Aorta (tissue), 5 donors: ENCODE results near the gene ABCA13. TPM values are rescaled to one million over a fixed set of nuclear protein-coding genes. Genes with fewer than 3 reads are reported as not detected.

Source experiments
- ATAC-seq: fragments of 200-7000 bp; cut with Tn5 transposase; one replicate; pipeline ENCODE4 v1.9.1; 2022; ENCODE audit warnings: moderate library complexity; ENCODE audit not compliant: low FRiP score
- DNase-seq, 2 donors: peaks; one replicate each; pipeline ENCODE4 v3.0.0-alpha.2; 2020
- H3K27ac ChIP-seq, 2 donors: one replicate each; pipeline ENCODE4 v1.5.1; 2013; ENCODE audit warnings: low read length in 2 of 2, mild to moderate bottlenecking in 2 of 2, moderate library complexity in 2 of 2, control low read depth in 1 of 2, inconsistent platforms in 1 of 2, low read depth in 1 of 2
- H3K27me3 ChIP-seq, 2 donors: one replicate each; pipeline ENCODE4 v1.6.1; 2013; ENCODE audit warnings: control low read depth in 1 of 2, low read length in 1 of 2, mild to moderate bottlenecking in 1 of 2, moderate library complexity in 1 of 2; ENCODE audit not compliant: insufficient read depth in 2 of 2, control insufficient read depth in 1 of 2
- H3K36me3 ChIP-seq, 2 donors: one replicate each; pipeline ENCODE4 v1.6.1; 2013; ENCODE audit warnings: control low read depth in 1 of 2, low read length in 1 of 2, mild to moderate bottlenecking in 1 of 2; ENCODE audit not compliant: insufficient read depth in 2 of 2, control insufficient read depth in 1 of 2
- H3K4me1 ChIP-seq, 2 donors: one replicate each; pipeline ENCODE4 v1.6.1; 2013; ENCODE audit warnings: low read length in 2 of 2, control low read depth in 1 of 2, mild to moderate bottlenecking in 1 of 2, moderate library complexity in 1 of 2; ENCODE audit not compliant: insufficient read depth in 2 of 2, control insufficient read depth in 1 of 2
- H3K4me3 ChIP-seq, 2 donors: one replicate each; pipeline ENCODE4 v1.5.1; 2013; ENCODE audit warnings: low read length in 2 of 2, control low read depth in 1 of 2, mild to moderate bottlenecking in 1 of 2
- H3K9me3 ChIP-seq: one replicate; pipeline ENCODE4 v1.6.1; 2013; ENCODE audit warnings: mild to moderate bottlenecking, low read length; ENCODE audit not compliant: control insufficient read depth
- WGBS, 2 donors: extraction: QIAGEN DNeasy Blood & Tissue Kit; methylation state at CpG; one replicate each; pipeline ENCODE4 v1.1.7; 2013; 5-methylcytosine and 5-hydroxymethylcytosine counted together
- intact Hi-C, 2 donors: fragments of 100-400 bp; cut with DNase I; formaldehyde crosslinking; loops; one replicate each; pipeline versions ENCODE4 v1.14.2 to v1.15.0; 2022
- polyA plus RNA-seq, 2 donors: library from polyadenylated mRNA; stranded (reverse); fragments of 200-250 nt; gene quantifications; one replicate each; pipeline ENCODE4 v1.2.3, GENCODE V29; 2013
- total RNA-seq, 2 donors: library from RNA; stranded (reverse); fragmentation: NEBNext Ultra II Directional; extraction: Animal tissue kit (Norgen Biotek cat#: 25700); gene quantifications; one replicate each; pipeline ENCODE4 v1.2.1, GENCODE V29; 2021
- donor health status: healthy with polysubstance abuse.
- donor health status: Bipolar disorder and iron deficiency.
- donor health status: DM: no; HTN: no; CAD: no.
- donor health status: DM: no; HTN: no; CAD: no.
- donor health status: DM: yes; HTN: yes; CAD: no.

ABCA13 gene
- total and polyA plus RNA-seq, 4 donors = 0.06 to 0.12 TPM; not detected in 2

GRCh38 chr7:48497521-48497920, 326.3 kb downstream of the ABCA13 start:
- intact Hi-C loops = no loop called here
- 74% methylated on average over 3 of the region's 3 CpGs for WGBS, 2 donors
- Histone ChIP-seq H3K4me3 (no peak overlapping the region), H3K36me3 (no peaks in the 10 kb centered on the region), H3K27ac (no peak overlapping the region), H3K9me3 (no peaks in the 10 kb centered on the region), H3K4me1 (no peaks in the 10 kb centered on the region), H3K27me3 (no peaks in the 10 kb centered on the region)
- DNase-seq (no peak), ATAC-seq (no peak)

- 23 to 30% methylated on average over 4 of the region's 4 CpGs for WGBS, 2 donors
- Histone ChIP-seq H3K27ac (no peak overlapping the region), H3K4me3 (no peak overlapping the region), H3K9me3 (no peaks in the 10 kb centered on the region), H3K4me1 (no peaks in the 10 kb centered on the region), H3K27me3 (no peaks in the 10 kb centered on the region), H3K36me3 (no peaks in the 10 kb centered on the region)
- no peak for DNase-seq
- intact Hi-C loops = no loop called here
- ATAC-seq = no peak
These were observed 330.8 kb downstream of the ABCA13 start for GRCh38 chr7:48502021-48502420.

GRCh38 chr7:48505051-48505450, 333.8 kb downstream of the ABCA13 start:
- 71 to 77% methylated on average over 6 of the region's 6 CpGs for WGBS, 2 donors
- H3K4me1 ChIP-seq = no peaks in the 10 kb centered on the region
- H3K27me3 ChIP-seq = no peaks in the 10 kb centered on the region
- no peak overlapping the region for H3K4me3 ChIP-seq
- no peak overlapping the region for H3K27ac ChIP-seq
- no peaks in the 10 kb centered on the region for H3K9me3 ChIP-seq
- intact Hi-C loops = no loop called here
- no peaks in the 10 kb centered on the region for H3K36me3 ChIP-seq
- ATAC-seq (no peak), DNase-seq (no peak)

GRCh38 chr7:48505466-48505865, 334.2 kb downstream of the ABCA13 start:
- H3K27ac ChIP-seq = no peak overlapping the region
- H3K4me3 ChIP-seq = no peak overlapping the region
- H3K36me3 ChIP-seq = no peaks in the 10 kb centered on the region
- ATAC-seq = no peak
- H3K9me3 ChIP-seq = no peaks in the 10 kb centered on the region
- H3K4me1 ChIP-seq = no peaks in the 10 kb centered on the region
- no peak for DNase-seq
- intact Hi-C loops = no loop called here
- H3K27me3 ChIP-seq = no peaks in the 10 kb centered on the region
- 74 to 83% methylated on average over 4 of the region's 4 CpGs for WGBS, 2 donors

- Histone ChIP-seq H3K9me3 (no peaks in the 10 kb centered on the region), H3K27me3 (no peaks in the 10 kb centered on the region), H3K4me1 (no peaks in the 10 kb centered on the region), H3K4me3 (no peak overlapping the region), H3K36me3 (no peaks in the 10 kb centered on the region), H3K27ac (no peak overlapping the region)
- ATAC-seq (no peak), DNase-seq (no peak)
- WGBS, 2 donors = 73 to 79% methylated on average over 4 of the region's 4 CpGs
- intact Hi-C loops = no loop called here
These were observed 335.3 kb downstream of the ABCA13 start for GRCh38 chr7:48506569-48506968.

- Histone ChIP-seq H3K9me3 (no peaks in the 10 kb centered on the region), H3K27ac (no peak overlapping the region), H3K4me1 (no peaks in the 10 kb centered on the region), H3K4me3 (no peak overlapping the region), H3K27me3 (no peaks in the 10 kb centered on the region), H3K36me3 (no peaks in the 10 kb centered on the region)
- intact Hi-C loops = no loop called here
- DNase-seq = no peak
- WGBS, 2 donors = 21 to 23% methylated on average over 12 of the region's 12 CpGs
- ATAC-seq = no peak
These were observed 339.8 kb downstream of the ABCA13 start for GRCh38 chr7:48511080-48511479.

GRCh38 chr7:48512892-48513291, 341.6 kb downstream of the ABCA13 start:
- no peak overlapping the region for H3K4me3 ChIP-seq
- H3K9me3 ChIP-seq = peaks cover 2% of the 10 kb centered on the region
- H3K4me1 ChIP-seq = no peaks in the 10 kb centered on the region
- intact Hi-C loops = no loop called here
- no peaks in the 10 kb centered on the region for H3K36me3 ChIP-seq
- H3K27ac ChIP-seq = no peak overlapping the region
- H3K27me3 ChIP-seq = no peaks in the 10 kb centered on the region
- ATAC-seq (no peak), DNase-seq (no peak)
- 50 to 53% methylated on average over 6 of the region's 6 CpGs for WGBS, 2 donors

- no peak overlapping the region for H3K4me3 ChIP-seq
- intact Hi-C loops = no loop called here
- no peaks in the 10 kb centered on the region for H3K4me1 ChIP-seq
- H3K36me3 ChIP-seq = no peaks in the 10 kb centered on the region
- DNase-seq = no peak
- 69 to 73% methylated on average over 3 of the region's 3 CpGs for WGBS, 2 donors
- no peaks in the 10 kb centered on the region for H3K27me3 ChIP-seq
- peaks cover 2% of the 10 kb centered on the region for H3K9me3 ChIP-seq
- no peak for ATAC-seq
- H3K27ac ChIP-seq = no peak overlapping the region
These were observed 343.9 kb downstream of the ABCA13 start for GRCh38 chr7:48515171-48515570.

- no peaks in the 10 kb centered on the region for H3K27me3 ChIP-seq
- DNase-seq = no peak
- no peak overlapping the region for H3K4me3 ChIP-seq
- intact Hi-C loops = no loop called here
- no peak for ATAC-seq
- WGBS, 2 donors = 63% methylated on average over 2 of the region's 2 CpGs
- H3K4me1 ChIP-seq = no peaks in the 10 kb centered on the region
- no peaks in the 10 kb centered on the region for H3K36me3 ChIP-seq
- H3K27ac ChIP-seq = no peak overlapping the region
- H3K9me3 ChIP-seq = peaks cover 2% of the 10 kb centered on the region
These were observed 346.8 kb downstream of the ABCA13 start for GRCh38 chr7:48518092-48518491.
